NCI-H2227 treated with DMSO at 0.1 percent for 48 hours (cell line): ENCODE data around the gene PPFIBP2.
A peak's percentile ranks its signal among the peaks of the same experiment; 100 is the strongest.

Experiments used
- DNase-seq: peaks from one replicate; lab custom pipeline; 2025; lab: John Stamatoyannopoulos, UW

PPFIBP2 gene

DNA sequence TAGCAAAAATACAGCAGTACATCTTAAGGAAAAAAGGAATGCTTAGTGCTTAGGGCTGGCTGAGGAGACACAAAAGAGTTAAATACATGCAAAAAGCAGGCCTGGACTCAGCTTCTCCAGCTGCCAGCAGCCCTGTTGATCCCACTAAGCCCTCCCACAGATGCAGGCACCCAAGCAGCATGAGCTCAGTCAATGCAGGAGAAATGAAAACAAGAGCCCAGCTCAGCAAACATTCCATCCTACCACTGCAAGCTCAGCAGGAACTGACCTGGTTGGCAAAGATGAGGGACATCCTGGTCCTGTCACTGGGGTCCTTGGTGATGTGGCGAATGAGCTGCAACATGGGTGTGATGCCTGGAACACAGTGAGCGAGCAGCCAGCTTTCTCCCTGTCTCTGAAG, 153.7 kb downstream of the PPFIBP2 start:
- DNase-seq, result no peak

DNA sequence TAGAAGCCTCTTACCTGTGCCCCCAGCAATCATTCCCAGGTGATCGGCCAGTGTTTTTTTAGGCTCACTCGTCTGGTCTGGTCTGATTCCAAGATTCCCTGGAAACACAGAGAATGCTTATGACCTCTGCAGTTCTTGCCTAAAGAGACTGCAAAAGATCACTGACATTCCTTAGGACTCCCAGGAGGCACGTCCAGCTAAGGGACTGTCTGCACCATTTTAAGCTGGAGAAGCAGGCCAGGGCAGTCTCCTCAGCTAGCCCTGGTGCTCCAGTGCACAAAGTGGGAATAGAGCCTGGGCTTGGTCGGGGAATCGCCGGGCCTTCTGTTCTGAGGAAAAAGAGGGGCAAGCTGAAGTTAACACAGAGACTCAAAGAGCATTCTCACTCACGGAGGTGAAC, 154.7 kb downstream of the PPFIBP2 start:
- no peak for DNase-seq

DNA sequence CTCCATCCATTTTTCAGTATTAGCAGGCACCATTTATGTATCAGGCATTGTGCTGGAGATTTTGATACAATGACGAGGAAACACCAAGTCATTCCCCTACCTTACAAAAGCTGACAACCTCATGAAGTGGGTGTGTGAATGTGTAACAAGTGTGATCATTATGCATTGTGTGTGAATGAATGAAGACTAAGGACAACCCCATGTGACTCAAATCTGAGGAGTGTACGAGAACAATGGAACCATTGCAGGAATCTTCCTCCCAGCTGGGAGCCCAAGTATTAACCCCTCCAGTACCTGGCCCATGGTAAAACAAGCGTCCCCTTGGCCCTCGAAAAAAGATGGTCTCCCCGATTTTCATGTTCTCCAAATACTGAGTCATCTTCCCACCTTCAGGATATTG, 155.1 kb downstream of the PPFIBP2 start:
- DNase-seq, result no peak

DNA sequence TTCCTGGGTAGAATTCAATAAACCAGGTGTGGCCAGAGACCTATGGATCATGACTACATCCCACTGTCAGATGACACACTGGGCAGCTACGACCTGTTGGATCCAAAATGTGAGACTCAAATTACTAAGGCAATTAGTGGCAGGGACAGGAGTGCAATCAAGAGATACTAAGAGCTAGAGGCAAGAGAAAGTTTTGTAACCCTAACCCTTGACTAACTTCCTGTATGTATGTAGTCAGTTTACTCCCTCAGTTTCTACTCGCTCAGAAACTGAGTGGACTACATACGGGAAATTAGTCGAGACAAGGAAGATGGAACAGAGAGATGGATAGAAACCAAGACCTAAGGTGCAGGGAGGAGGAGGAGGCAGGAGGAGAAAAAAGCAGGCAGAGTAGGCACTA, 156.8 kb downstream of the PPFIBP2 start:
- DNase-seq, result no peak

DNA sequence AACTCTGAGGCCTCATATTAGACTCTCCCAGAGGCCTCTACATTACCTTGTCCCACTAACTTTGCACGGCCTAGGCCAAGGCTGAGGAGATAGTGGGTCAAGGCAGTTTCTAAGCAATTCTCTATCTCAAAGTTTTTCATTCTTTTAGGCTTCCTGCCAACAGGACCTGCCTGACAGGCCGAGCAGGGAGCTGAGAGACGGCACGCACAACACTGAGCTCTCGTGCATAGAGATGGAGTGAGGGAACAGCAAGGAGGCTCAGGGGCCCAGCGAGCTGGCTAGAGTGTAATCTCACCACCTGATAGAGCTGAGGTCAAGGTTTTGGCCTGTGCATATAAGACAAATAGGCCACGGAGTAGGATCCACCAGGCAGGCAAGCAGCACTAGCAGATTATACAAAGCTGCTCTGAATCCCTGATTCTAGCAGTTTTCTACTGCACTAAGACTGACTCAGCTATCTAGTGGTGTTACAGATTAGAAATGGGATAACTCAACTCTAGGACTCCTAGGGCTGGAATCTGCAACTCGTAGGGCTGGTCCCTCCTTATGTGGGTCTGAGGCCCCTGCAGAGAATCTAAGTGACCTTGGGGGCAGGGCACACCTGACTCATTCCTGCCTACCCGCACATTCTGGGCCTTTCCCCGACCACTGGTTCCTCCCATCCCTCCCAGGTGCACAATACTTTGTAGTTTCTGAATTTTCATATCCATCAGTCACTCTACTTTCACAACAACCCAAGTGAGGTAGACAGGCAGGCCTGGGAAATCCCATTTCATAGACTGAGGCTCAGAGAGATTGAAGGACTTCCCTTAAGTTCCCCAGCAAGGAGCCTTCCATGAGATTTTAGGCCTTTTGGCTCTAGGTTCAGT, 157.8 kb downstream of the PPFIBP2 start:
- DNase-seq, result no peak

DNA sequence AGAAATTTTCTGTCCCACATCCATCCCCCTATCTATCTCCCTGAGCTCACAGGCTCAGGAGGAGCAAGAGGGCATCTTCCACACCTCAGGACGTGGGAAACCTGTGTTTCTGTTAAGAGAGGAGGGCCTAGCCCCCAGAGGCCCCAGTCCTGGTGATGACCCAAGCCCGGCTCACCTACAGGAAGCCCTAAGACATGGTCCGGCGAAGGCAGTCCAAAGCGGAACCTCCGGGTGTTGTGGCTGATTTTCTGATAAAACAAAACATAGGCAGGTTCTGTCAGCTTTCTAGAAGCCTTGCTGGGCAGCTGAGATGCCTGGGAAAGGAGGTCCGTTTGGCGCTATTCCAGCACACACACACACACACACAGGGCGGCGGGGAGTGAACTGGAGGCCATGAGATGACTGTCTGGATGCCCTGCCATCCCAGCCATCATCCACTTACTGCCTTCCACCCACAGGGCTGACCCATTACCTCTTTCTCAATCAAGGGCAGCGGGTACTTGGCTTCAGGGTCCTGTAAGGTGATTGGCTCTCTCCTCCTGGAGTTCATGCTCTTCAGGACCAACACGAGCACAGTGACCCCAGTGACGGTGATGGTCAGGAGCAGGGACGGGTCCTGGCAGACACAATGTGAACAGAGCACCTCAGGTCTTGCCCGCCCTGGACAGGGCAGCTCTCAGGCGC, 158.6 kb downstream of the PPFIBP2 start:
- DNase-seq, result no peak

DNA sequence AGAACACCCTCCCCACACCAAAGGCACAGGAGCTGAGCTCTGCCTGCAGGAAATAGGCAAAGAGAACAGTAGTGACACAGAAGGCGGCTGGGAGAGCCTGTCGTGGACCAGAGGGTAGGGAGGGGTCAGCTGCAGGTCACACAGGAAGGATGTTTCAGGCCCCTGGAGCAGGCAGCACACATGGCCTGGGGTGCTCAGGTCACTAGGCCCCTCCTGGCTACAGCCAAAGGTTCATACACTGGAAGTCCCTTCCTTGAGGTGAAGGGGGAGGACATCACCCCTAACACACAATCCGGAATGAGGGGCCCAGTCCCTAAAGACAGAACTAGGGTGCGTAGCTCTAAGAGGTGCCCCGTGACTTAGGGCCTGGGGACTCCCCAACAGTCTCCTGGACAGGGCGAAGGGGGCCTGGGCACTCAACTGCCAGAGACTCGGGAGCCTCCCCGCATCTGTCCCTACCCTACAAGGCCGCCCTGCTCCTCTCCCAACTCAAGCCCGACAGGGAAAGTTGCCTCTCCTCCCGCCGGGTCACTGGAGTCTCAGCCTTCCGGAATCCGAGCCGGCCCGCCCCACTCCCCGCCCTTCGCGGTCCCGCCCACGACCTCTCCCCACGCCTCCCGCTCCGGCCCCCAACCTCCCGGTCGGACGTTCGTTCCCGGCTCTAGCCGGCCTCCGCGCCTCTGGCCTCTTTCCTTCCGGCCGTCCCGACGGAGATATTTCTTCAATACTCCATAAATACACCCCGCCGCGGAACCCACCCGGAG, 159.3 kb downstream of the PPFIBP2 start, which contains the start of gene CYB5R2:
TSS of gene CYB5R2 (minus strand) at position 541 of the 764 bp plus-strand sequence. CDS start 675 bp downstream, outside the sequence.
- no peak for DNase-seq

DNA sequence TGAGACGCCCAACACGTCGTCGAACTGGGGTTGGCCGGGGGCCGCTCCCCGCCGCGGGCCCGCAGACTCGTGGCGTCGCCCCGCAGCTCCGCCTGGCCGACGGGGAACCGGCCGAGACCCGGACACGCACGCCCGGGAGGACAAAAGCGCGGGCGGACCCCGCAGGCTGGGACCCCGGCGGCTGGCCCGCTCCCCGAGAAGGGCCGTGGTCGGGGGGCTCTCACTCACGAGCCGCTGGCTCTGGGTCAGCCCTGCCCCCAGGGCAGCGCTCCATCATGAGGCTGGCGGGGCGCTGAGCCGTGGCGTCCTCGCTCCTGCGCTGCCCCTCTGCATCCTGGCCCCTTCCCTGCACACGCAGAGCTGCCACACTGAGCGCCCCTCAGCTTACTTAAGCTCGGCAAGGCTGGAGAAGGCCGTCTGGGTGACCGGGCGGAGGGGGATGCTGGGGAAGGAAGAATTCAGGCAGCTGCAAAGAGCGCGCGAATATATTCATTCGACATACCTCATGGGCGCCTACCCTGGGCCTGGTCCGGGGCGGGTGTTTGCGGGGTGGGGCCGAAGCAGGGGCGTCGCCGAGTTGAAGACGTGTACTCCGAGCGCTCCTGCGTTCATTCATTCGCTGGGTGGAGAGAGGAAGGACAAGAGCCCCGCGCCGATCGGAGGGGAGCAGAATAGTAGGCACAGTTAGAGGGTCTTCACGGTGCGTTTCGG, 160.1 kb downstream of the PPFIBP2 start:
- DNase-seq, result no peak

DNA sequence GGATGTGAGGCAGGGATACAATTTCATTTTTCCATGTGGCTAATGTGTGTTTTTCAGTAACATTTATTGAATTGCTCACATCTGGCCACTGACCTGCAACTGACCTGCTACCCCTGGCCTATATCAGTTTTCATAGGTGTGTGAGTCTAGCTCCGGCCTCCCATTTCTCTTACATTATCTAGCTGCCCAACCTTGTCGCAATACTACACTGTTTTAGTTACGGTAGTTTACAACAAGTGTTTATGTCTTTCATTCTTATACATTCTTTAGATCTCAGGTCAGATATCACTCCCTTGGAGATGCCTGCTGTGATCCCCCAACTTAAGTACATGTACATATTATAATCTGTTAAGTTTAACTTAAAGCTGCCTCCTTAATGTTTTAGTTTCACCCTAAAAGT, 161.8 kb downstream of the PPFIBP2 start:
- no peak for DNase-seq

DNA sequence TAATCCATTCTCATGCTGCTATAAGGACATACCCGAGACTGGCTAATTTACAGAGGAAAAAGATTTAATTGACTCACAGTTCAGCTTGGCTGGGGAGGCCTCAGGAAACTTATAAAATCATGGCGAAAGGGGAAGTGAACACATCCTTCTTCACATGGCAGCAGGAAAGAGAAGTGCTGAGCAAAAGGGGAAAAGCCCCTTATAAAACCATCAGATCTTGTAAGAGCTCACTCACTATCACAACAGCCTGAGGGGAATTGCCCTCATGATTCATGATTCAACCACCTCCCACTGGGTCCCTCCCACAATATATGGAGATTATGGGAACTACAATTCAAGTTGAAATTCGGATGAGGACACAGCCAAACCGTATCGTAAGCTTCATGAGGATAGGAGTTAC, 163.3 kb downstream of the PPFIBP2 start:
- no peak for DNase-seq

DNA sequence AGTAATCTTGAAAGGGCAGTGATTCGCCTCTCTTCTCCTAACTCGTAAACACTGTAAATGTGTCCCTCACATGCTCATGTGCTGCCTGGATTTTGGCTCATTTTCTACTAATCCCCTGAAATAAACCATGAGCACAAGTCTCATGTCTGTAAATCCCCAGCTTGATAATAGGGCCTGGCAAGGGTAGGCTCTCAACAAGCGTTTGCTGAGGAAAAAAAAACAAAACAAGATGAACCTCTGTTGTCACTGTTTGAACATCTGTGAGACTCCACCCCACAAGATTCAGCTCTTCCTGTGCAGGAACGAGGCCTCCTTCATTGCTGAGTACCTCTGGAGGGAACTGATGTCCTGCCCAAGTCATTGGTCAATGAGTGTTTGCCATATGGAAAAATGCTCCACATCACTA, 164.0 kb downstream of the PPFIBP2 start:
- no peak for DNase-seq

DNA sequence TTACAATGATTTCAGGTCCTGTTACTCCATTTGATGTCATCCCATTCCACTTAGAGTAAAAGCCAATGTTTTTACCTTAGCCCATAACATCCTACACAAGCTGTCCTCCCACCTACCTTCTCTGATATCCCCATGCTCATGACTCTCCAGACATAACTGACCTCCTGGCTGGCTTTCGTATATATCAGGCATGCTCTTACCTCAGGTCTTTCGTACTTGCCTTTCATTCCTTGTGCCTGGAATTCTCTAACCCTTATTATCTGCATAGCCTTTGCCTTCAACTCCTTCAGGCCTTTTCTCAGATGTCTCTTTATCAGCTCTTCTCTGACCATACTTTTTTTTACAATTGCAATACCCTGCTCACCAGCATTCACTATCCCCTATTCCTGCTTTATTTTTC, 169.8 kb downstream of the PPFIBP2 start:
- DNase-seq, result no peak

DNA sequence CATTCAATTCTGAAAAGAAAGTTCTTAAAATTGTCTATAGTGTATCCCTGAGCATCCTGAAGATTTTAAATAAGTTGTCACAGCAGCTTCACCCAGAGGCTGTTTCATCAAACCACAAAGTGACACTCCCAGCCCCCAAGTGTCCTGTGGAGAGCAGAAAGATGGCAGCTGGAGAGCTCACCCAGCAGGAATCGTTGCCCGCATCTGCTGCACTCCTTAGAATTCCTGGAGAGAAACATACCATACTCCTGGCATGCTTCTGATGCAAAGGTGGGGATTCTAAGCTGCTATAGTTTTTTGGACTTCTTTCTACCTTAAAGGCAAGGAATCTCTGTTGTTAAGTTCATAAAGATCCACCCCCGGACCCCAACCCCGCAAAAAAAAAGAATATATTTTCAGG, 173.0 kb downstream of the PPFIBP2 start:
- DNase-seq, result no peak

DNA sequence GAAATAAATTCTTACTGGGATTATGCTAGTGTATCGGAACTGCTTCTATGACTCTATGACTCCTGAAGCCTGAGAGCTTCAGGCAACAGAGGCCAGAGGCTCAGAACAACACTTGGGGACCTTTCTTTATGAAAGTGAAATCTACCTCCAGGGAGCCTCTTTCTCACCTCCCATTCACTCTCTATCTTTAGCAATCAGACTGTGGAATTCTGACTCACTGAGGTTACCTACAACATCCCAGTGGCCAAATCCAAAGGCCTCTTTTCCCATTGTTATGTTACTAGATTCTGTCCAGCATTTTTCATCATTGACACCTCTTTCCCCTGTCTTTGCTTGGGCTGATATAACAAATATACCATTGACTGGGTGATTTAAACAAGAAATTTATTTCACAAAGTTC, 173.6 kb downstream of the PPFIBP2 start:
- no peak for DNase-seq

DNA sequence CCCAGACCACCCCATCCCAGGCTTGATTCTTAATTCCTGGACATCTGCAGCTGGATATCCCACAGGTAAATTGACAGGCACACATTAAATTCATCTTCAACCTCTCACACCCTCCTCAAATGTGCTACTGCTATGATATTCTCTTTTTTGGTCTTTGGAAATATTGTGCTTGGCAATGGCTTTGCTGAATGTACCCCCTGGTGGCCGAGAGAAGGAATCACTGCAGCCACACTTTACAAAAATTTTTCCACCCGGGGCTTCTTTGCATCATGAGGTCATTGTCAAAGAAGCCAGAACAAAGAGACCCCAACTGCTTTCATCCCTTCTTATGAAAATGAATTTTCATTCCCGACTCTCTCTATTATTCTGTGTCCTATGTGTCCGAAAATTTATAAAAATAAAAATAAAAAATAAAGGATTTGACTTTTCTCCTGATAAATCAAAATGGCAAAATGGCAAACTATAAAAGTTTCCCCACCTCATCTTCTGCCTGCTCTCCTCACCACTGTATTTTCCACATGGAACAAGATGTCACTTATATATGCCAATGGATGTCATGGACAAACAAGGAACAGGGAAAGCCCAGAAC, 174.5 kb downstream of the PPFIBP2 start:
- peak; percentile 38 for DNase-seq

DNA sequence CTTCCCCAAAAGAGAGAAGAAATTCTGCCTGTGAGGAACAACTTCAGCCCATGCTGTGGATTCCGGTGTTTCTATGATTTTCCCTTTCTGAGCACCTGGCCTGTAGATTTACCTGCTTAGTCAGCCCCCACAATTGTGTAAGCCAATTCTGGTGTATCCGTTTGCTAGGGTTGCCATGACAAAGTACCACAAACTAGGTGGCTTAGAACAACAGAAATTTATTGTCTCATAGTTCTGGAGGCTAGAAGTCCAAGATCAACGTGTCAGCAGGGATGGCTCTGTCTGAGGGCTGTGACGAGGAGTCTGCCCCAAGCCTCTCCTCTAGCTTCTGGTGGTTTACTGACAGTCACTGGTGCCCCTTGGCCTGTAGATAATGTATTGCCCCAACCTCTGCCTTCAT, 175.4 kb downstream of the PPFIBP2 start:
- DNase-seq, result no peak

DNA sequence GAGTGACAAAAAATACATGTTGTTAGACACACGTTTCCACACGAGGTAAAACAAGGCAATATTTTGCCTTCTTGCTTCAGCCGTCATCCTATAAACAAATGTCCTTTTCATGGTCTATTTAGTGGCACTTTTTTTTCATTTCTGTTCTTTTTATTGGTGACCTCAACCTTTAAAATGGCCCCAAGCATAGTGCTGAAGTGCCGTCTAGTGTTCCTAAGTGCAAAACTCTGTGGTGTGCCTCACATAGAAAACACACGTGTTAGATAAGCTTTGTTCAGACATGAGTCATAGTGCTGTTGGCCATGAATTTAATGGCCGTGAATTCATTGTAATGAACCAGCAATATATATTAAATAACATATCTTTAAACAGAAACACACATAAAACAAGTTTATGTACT, 176.8 kb downstream of the PPFIBP2 start:
- no peak for DNase-seq

DNA sequence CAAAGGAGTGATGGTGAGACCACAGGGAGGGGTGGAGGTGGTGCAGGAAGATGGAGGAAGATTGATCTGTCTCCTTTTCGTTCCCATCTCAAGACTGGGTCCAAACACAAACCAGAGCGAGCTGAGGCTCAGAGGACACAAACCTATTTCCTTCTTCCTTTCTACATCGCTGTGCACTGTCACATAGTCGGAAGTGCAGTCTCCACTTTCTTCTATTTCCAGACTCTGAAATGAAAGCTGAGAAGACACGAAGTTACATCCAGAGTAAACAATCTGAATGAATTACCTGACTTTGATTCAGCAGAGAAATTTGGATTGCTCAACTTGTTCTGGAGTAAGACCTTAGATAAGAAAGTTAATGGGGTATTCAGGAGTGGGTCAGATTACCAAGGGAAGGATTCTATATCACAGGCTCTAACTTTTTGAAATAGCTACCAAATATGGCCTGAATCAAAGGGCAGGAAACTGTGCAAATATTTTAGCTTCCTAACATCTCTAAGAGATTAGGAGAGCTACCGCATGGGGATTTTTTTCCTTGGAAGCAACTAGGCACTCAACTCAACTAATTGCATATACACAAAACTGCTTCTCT, 178.1 kb downstream of the PPFIBP2 start:
- DNase-seq, result no peak

DNA sequence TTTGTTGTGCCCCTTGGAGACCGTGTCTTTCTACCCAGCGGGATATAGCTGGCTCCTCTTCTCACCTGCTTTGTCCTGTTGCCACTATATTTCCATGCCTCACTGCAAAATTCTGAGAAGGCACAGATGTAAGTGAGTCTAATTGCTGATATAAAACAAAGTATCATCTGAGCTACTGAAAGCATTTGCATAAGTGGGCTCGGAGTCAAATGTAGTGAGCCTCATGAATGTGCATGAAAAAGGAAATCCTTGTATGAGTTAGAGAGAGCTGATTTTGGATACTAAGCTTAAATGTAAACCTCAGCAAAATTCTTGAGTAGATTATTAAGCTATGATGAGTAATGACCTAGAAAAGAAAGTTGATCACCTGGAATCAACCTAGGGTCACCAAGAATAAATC, 178.6 kb downstream of the PPFIBP2 start:
- DNase-seq, result no peak

DNA sequence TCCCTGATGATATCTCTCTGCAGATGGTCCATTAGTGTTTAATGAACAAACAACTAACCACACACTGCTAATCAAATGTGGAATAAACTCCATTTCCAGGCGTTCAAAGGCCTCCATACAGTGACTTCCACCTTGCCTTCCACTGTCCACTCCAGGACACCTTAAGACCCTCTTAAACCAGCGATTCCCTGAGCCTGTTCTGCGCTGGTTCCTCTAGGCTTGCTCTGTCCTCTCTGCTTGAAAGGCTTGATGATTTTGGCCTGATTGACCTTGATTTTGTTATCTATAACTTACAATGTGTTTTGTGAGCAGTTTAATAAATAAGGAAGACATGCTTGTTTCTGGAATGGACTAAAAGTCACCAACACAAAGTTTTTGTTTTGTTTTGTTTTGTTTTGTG, 180.4 kb downstream of the PPFIBP2 start:
- no peak for DNase-seq

DNA sequence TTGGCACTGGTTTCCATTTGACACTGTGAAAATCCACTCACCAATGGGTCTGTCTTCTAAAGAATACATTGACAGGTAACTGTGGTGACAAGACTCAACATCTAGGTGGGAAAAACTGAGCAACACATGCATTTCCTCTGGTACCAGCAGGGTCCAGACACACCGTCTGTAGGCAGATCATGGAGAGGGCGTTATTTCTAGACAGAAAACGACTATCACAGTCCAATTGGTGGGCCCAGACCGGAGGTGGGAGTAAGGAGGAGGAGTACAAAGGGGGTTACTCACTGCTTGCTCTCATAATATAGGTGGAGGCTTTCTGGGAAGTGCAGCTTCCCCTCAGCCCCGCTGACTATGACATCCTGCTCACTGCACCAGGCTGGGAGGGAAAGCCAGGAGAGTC, 182.6 kb downstream of the PPFIBP2 start:
- no peak for DNase-seq
